Duodenal mucosa (tissue), 2 donors: ENCODE measurements around the gene LAIR2.

Experiments
- H3K27ac ChIP-seq: one replicate; pipeline ENCODE4 v1.7.0; 2013; ENCODE audit warnings: low read depth, low read length
- H3K27me3 ChIP-seq, 2 donors: one replicate each; pipeline ENCODE4 v1.7.0; 2013; ENCODE audit warnings: low read length in 2 of 2, control low read depth in 1 of 2; ENCODE audit not compliant: insufficient read depth in 2 of 2, control insufficient read depth in 1 of 2
- H3K36me3 ChIP-seq, 2 donors: one replicate each; pipeline ENCODE4 v1.7.0; 2013; ENCODE audit warnings: low read length in 2 of 2, control low read depth in 1 of 2; ENCODE audit not compliant: insufficient read depth in 2 of 2, control insufficient read depth in 1 of 2
- H3K4me1 ChIP-seq, 2 donors: one replicate each; pipeline ENCODE4 v1.7.0; 2013; ENCODE audit warnings: low read length in 2 of 2, control low read depth in 1 of 2; ENCODE audit not compliant: insufficient read depth in 2 of 2, control insufficient read depth in 1 of 2
- H3K4me3 ChIP-seq, 2 donors: one replicate each; pipeline ENCODE4 v1.7.0; 2013; ENCODE audit warnings: low read length in 2 of 2, low read depth in 1 of 2
- H3K9ac ChIP-seq, 2 donors: one replicate each; pipeline ENCODE4 v1.7.0; 2013; ENCODE audit warnings: low read length in 2 of 2, low read depth in 1 of 2
- H3K9me3 ChIP-seq, 2 donors: one replicate each; pipeline ENCODE4 v1.7.0; 2013; ENCODE audit warnings: low read length in 2 of 2, control low read depth in 1 of 2; ENCODE audit not compliant: control insufficient read depth in 1 of 2

The LAIR2 gene

DNA sequence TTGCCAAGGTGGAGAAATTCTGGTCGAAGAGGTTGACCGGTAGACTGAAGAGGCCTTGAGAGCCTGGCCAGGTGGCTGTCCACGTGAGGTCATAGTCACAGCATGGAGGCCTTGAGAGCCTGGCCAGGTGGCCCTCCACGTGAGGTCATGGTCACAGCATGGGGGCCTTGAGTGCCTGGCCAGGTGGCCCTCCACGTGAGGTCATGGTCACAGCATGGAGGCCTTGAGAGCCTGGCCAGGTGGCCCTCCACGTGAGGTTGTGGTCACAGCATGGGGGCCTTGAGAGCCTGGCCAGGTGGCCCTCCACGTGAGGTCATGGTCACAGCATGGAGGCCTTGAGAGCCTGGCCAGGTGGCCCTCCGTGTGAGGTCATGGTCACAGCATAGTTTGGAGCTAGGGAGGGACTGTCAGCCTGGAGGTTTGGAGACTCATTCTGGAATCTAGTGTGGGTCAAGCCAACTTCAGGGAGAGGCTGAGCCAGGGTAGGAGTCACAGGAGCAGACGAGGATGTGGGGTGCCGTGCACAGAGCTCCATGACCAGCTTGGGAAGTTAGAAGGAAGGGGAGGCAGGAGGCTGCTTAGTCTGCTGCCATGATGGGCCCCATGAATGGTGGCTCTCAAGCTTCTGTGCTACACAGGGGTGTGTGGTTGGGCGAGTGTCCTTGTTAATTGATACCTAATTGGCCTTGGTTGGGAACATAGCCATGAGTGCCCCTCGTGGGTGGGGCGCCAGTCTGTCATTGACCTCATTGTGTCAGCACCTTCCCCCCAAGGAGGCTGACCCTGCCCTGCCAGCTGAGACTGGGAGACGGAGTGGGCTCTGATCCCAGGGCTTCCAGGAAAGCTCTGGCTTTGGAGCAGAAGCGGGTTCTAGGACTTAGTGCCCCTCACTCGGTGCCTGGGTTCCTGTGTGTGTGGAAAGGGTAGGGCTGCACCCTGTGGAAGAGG is 43.1 kb upstream of the LAIR2 start:
- Histone ChIP-seq H3K4me3 (no peak overlapping the region), H3K27me3 (no peaks in the 10 kb centered on the region), H3K9me3 (no peaks in the 10 kb centered on the region), H3K36me3 (peaks cover 33 to 69% of the 10 kb centered on the region in 2 donors), H3K4me1 (peaks cover 7 to 21% of the 10 kb centered on the region in 2 donors), H3K27ac (no peak overlapping the region), H3K9ac (no peak overlapping the region)

DNA sequence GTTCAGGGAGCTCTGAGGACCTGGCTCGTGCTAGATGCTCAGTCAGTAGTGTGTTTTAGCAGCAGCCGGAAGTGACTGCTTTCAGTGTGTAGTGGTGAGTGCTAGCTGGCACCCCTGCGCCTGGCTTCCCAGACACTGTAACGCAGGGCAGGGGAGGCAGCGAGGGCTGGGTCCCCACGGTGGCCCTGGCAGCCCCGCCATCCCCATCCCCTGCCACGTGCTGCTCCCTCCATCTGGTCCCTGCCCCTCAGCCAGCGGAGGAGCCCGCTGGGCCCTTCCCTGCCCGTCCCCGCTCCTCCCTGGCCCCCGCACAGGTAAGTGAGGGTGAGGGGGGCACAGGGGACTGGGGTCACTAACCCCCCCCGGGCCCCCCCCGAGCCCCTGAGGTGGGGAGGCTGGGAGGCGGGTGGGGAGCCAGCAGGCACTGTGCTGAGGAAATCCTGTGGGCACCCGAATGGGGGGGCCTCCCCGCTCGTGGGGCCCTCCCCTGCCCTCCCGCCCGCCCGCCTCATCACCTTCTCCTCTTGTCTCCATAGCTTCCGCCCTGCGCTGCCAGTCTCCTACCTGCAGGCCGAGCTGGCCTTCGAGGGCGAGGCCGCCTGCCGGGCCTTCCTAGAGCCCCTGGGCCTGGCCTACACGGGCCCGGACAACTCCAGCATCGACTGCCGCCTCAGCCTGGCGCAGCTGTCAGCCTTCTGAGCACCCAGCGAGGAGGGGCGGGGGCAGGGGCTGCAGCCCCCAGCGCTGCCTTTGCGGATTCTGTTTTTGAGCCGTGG is 42.2 kb upstream of the LAIR2 start:
- no peak overlapping the region for H3K9ac ChIP-seq
- peaks cover 7 to 21% of the 10 kb centered on the region in 2 donors for H3K4me1 ChIP-seq
- peaks cover 24 to 60% of the 10 kb centered on the region in 2 donors for H3K36me3 ChIP-seq
- no peak overlapping the region for H3K27ac ChIP-seq
- H3K4me3 ChIP-seq = no peak overlapping the region
- H3K9me3 ChIP-seq = no peaks in the 10 kb centered on the region
- no peaks in the 10 kb centered on the region for H3K27me3 ChIP-seq

DNA sequence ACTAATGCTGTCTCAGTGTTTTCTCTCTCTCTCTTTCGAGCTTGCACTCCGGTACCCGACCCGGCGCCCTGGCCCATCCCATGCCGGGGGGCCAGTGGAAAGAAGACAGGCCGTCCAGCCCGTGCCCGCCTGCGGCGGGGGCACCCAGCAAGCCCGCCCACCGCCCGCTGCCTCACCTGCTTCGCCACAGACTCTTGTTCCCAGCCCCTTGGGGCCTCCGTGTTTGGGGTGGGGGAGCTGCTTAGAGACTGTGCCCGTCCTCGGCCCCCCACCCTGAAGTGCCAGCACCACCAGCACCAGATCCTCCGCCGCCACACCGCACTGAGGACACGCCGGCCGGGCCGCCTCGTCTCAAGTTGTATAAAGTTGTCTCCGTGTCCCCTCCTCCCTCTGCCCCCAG is 41.4 kb upstream of the LAIR2 start:
- H3K36me3 ChIP-seq = peaks cover 23 to 56% of the 10 kb centered on the region in 2 donors
- H3K27ac ChIP-seq = peak overlapping the region; percentile 56

DNA sequence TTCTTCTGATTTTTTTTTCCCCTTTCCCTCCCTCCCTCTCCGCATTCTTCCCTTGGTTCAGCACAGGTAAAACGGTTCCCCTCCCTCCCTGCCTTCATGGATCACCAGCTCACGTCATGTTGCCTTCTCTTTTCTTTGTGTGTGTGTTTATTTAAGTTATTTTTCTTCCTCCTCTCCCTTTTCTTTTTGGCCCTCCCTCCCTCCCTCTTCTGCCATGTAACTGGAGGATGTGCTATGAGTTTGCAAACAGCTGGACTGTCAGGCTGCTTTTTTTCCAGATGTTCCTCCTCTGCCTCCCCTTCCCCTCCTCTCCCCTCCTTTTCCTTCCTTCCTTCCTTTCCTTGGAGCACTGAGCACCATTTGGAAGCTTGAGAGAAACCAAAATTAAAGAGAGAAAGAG is 41.0 kb upstream of the LAIR2 start:
- H3K27me3 ChIP-seq = no peaks in the 10 kb centered on the region
- peaks cover 21 to 52% of the 10 kb centered on the region in 2 donors for H3K36me3 ChIP-seq
- H3K9ac ChIP-seq = peak overlapping the region; percentile 78 to 85
- H3K4me1 ChIP-seq = peaks cover 12 to 21% of the 10 kb centered on the region in 2 donors
- H3K27ac ChIP-seq = peak overlapping the region; percentile 99
- peak overlapping the region; percentile 61 to 77 for H3K4me3 ChIP-seq
- no peaks in the 10 kb centered on the region for H3K9me3 ChIP-seq

More for the DNA sequence above, 41.4 kb upstream of the LAIR2 start:
- Histone ChIP-seq H3K4me3 (peak overlapping the region; percentile 29 to 32), H3K9ac (no peak overlapping the region), H3K9me3 (no peaks in the 10 kb centered on the region), H3K27me3 (no peaks in the 10 kb centered on the region), H3K4me1 (peaks cover 8 to 21% of the 10 kb centered on the region in 2 donors)

DNA sequence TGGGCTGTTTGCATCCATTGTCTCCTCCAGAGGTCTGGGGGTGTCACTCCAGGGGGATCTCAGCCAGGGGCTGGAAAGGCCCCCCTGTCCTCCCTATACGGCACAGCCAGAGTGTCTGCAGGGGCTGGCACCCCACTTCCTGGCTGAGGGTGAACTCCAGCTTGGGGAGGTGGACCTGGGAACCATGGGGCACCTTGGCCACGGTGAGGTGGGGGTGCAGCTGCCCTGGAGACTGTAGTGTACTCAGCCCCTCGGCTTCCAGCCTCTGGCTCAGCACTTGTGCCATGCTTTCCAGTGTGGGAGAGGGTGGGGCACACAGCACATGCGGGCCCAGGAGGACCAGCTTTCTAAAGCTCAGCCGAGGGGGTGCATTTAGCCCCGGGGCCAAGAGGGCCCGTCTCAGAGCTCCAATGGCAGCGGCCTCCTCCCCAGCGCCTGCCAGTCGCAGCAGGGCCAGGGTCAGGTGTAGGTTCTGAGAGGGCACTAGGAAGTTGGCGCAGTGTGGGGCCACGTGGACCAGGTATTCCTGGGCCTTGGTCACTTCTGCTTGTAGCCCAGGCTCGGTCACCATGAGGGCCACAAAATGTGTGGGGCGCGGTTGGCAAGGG is 40.5 kb upstream of the LAIR2 start:
- peaks cover 14 to 21% of the 10 kb centered on the region in 2 donors for H3K4me1 ChIP-seq
- H3K9ac ChIP-seq = peak overlapping the region; percentile 78 to 85

DNA sequence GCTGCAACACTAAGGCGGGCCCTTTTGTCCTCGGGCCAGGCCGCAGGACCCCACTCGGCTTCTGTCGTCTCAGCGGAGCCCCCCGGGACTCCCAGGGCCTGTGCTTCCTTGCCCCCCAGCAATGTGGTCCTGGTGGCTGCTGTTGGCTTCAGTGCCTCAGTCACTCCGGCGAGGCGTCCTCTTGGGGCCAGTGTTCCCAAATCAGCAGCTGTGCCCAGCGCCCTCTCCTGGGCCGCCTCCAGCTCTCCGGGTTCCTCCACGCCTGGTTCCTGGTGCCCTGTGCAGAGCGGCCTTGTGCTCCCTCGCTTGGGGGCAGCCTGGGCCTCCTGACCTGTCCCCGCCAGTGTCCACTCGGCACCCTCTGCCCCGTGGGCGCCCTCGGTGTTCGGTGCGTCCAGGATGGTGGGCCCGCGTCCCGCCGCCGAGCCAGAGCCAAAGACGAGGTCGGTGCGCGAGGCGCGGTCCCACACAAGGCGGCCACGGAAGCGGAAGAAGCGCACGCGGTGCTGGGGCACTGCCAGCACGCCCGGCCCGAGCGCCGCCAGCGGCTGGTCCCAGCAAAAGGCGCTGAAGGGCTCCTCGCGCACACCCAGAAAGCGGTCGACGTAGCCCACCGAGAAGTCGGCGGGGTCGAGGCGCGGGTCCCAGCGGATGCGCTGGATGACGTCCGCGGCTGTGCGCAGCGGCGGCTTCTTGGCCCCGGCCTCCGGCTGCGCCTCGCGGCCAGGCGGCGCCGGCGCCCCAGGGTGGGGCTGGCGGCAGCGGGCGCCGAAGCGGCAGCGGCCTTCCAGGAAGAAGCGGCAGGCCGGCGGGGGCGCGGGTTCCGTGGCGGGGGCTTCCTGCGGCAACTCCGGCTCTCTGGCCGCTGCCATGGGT is 39.7 kb upstream of the LAIR2 start:
- H3K9ac ChIP-seq = peak overlapping the region; percentile 78 to 85
- peaks cover 11 to 40% of the 10 kb centered on the region in 2 donors for H3K36me3 ChIP-seq
- peak overlapping the region; percentile 99 for H3K27ac ChIP-seq
- no peaks in the 10 kb centered on the region for H3K9me3 ChIP-seq
- peaks cover 15 to 21% of the 10 kb centered on the region in 2 donors for H3K4me1 ChIP-seq
- peak overlapping the region; percentile 69 to 77 for H3K4me3 ChIP-seq
- no peaks in the 10 kb centered on the region for H3K27me3 ChIP-seq

More for the DNA sequence above, 40.5 kb upstream of the LAIR2 start:
- Histone ChIP-seq H3K4me3 (peak overlapping the region; percentile 61 to 77), H3K27me3 (no peaks in the 10 kb centered on the region), H3K36me3 (peaks cover 15 to 46% of the 10 kb centered on the region in 2 donors), H3K27ac (peak overlapping the region; percentile 99), H3K9me3 (no peaks in the 10 kb centered on the region)

DNA sequence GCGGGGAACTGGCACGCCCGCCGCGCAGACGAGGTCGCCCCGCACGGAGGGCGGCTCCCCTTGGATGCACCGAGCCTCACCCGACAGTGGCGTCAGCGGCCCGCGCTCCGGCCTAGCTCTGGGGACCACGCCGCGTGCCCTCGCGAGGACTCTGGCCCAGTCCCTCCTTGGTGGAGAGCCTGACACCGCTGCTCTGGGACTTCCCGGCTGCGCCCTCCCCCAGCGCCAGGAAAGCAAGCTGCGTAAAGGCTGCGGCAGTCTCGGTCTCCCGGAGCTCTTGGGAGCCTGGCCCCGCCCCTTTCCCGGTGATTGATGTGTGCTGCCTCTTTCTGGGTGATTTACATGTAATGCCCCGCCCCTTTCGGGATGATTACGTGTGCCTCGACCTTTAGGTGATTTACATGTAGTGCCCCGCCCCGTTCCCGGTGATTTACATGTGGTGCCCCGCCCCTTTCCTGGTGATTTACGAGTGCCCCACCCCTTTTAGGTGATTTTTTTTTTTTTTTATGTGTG is 39.0 kb upstream of the LAIR2 start, which contains the start of gene LENG9:
Gene LENG9 (minus strand): TSS at position 248 of the 513 bp plus-strand sequence. CDS start 252 bp downstream, outside the sequence.
- no peaks in the 10 kb centered on the region for H3K27me3 ChIP-seq

DNA sequence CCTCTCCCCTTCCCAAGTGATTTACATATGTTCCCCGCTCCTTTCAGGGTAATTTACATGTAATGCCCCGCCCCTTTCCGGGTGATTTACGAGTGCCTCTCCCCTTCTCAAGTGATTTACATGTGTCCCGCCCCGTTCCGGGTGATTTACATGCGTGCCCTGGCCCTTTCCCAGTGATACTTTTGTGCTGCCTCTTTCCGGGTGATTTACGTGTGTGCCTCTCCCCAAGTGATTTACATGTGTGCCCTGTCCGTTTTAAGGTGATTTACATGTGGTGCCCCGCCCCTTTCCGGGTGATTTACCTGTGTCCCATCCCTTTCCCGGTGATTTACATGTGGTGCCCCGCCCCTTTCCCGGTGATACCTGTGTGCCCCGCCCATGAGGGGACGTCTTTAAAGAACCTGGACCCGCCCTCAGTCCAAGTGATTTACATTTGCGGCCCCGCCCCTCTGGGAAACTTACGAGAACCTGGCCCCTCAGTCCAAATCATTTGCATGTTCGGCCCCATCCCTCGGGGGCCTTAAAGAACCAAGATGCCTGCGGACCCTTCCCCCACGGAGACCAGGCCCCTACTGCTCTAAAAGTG is 38.5 kb upstream of the LAIR2 start:
- Histone ChIP-seq H3K9me3 (no peaks in the 10 kb centered on the region), H3K4me1 (peaks cover 19 to 23% of the 10 kb centered on the region in 2 donors), H3K27me3 (no peaks in the 10 kb centered on the region), H3K9ac (peak overlapping the region in 1 of 2 donors; percentile 45), H3K27ac (peak overlapping the region; percentile 99), H3K36me3 (peaks cover 0 to 27% of the 10 kb centered on the region in 2 donors), H3K4me3 (peak overlapping the region; percentile 69 to 77)

More for the DNA sequence above, 39.0 kb upstream of the LAIR2 start, which contains the start of gene LENG9:
- Histone ChIP-seq H3K4me1 (peaks cover 19 to 21% of the 10 kb centered on the region in 2 donors), H3K4me3 (peak within 1 kb of the TSS; percentile 69 to 77), H3K9ac (peak within 1 kb of the TSS; percentile 78 to 85), H3K9me3 (no peaks in the 10 kb centered on the region), H3K36me3 (peaks cover 4 to 33% of the 10 kb centered on the region in 2 donors), H3K27ac (peak within 1 kb of the TSS; percentile 99)
